Measurements from ENCODE around the gene TCF19. TPM values are rescaled to one million over a fixed set of nuclear protein-coding genes. Genes with fewer than 3 reads are reported as not detected.
A peak's percentile ranks its signal among the peaks of the same experiment; 100 is the strongest.

The TCF19 gene
- total RNA-seq, 2 donors from 2014 or later: 10.8 to 12.5 TPM

DNA sequence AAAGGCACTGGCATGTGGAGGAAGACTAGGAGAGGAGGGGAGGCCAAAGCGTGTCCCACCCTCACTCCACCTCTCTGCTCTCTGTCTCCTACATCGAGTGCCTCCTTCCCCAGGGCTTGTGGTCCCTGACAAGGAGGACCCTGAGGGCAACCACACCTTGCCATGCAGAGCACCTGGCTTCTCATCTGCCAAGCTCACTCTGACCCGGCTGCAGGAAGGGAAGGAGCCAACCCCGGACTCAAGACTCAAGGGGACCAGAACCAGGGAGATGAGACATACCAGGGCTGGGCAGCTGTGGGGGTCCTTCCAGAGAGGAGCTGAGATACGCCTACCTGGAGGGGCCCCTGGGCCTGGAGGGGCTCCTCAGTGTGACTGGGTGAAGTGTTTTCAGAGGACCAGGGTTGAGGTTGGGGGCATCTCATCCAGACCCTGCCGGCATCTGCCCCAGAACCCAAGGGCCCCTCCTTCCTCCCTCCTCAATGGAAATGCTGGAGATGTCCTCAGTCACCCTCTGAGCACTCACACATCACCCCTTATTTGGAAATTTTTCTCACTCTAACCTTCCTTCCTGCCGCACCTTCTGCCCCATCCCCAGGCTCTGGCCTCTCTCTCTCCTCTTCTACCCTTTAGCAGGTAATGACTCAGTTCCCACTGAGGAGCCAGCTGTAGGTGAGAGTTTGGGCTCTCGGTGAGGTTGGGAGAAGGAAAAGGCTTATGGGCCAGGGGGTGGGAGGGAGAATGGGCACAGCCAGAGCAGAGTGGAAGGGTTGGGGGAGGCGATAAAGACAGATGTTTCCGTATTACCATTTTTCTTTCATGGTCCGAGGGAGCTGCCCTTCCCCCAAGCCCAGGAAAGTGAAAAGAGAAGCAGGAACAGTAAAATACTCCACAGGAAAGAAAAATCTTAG is 44.1 kb downstream of the TCF19 start:
- Histone ChIP-seq H3K9me3 (ENCODE audit: control insufficient read depth, low read length) (no peaks in the 10 kb centered on the region), H3K9ac (ENCODE audit: extremely low read depth, low read length, poor library complexity, severe bottlenecking) (no peak overlapping the region), H3K36me3 (ENCODE audit: control insufficient read depth, insufficient read depth, low read length) (no peaks in the 10 kb centered on the region), H3K27me3 (ENCODE audit: control insufficient read depth, insufficient read depth, low read length, poor library complexity, severe bottlenecking) (no peaks in the 10 kb centered on the region), H3K27ac (ENCODE audit: low read depth, low read length) (no peak overlapping the region), H3K4me3 (ENCODE audit: low read length) (no peak overlapping the region), H3K4me1 (ENCODE audit: control insufficient read depth, insufficient read depth, low read length) (peaks cover 7% of the 10 kb centered on the region)
- Mint-ChIP-seq H3K4me1 (peaks cover 20% of the 10 kb centered on the region), H3K4me3 (no peak overlapping the region), H3K9me3 (peaks cover 7% of the 10 kb centered on the region), H3K27ac (no peak overlapping the region), H3K27me3 (ENCODE audit: insufficient read depth) (peaks cover 3% of the 10 kb centered on the region), H3K36me3 (ENCODE audit: low read depth) (no peaks in the 10 kb centered on the region)
- TF ChIP-seq CTCF (conservative IDR thresholded peaks at IDR 0.05): no peak
- 53 to 66% methylated on average over 5 to 11 of the region's 11 CpGs for WGBS, 2 experiments (ENCODE audit: insufficient coverage in 1 of 2, insufficient read length in 1 of 2)
- peak; percentile 47 for DNase-seq

DNA sequence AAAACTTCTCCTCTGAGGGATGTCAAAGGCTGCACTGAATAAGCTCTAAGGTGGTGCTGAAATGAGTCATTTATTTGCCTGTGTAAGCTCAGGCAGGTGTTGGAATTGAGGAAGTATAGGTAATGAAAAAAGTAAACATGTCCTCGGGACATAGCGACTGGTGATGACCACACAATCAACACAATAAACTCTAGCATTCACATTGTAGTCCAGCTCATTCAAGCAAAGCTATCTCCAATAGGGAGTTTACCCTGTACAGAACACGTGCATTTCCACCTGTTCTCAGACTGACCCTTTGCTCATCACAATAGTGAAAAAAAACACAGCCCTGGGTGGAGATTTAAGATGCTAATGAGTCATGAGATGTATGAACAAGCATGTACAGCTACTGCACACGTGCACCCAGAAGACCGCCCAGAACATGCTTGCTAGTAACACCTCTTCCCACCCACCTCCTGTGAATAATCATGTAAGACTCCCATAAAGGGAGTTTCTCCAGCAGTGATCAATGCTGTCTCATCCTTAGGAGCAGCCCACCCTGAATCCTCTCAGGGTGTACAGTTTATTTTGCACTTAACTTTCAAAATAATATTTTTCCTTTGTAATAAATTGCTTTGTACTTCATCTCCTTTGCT is 45.1 kb downstream of the TCF19 start:
- Histone ChIP-seq H3K4me3 (ENCODE audit: low read length) (no peak overlapping the region), H3K27me3 (ENCODE audit: control insufficient read depth, insufficient read depth, low read length, poor library complexity, severe bottlenecking) (no peaks in the 10 kb centered on the region), H3K9ac (ENCODE audit: extremely low read depth, low read length, poor library complexity, severe bottlenecking) (no peak overlapping the region), H3K9me3 (ENCODE audit: control insufficient read depth, low read length) (no peaks in the 10 kb centered on the region), H3K27ac (ENCODE audit: low read depth, low read length) (no peak overlapping the region), H3K4me1 (ENCODE audit: control insufficient read depth, insufficient read depth, low read length) (peaks cover 11% of the 10 kb centered on the region), H3K36me3 (ENCODE audit: control insufficient read depth, insufficient read depth, low read length) (no peaks in the 10 kb centered on the region)
- WGBS, 2 experiments (ENCODE audit: insufficient coverage in 1 of 2, insufficient read length in 1 of 2): 59 to 60% methylated on average over 1 to 5 of the region's 5 CpGs
- no peak for TF ChIP-seq CTCF (conservative IDR thresholded peaks at IDR 0.05)
- H3K9me3 Mint-ChIP-seq: peaks cover 7% of the 10 kb centered on the region
- peak overlapping the region; percentile 64 for H3K27ac Mint-ChIP-seq
- DNase-seq: no peak
- peaks cover 3% of the 10 kb centered on the region for H3K27me3 Mint-ChIP-seq (ENCODE audit: insufficient read depth)
- H3K36me3 Mint-ChIP-seq (ENCODE audit: low read depth): no peaks in the 10 kb centered on the region
- no peak overlapping the region for H3K4me3 Mint-ChIP-seq
- peaks cover 25% of the 10 kb centered on the region for H3K4me1 Mint-ChIP-seq

- WGBS, 2 experiments (ENCODE audit: insufficient coverage in 1 of 2, insufficient read length in 1 of 2): 77 to 82% methylated on average over 3 to 4 of the region's 4 CpGs
- peaks cover 25% of the 10 kb centered on the region for H3K4me1 Mint-ChIP-seq
- peaks cover 11% of the 10 kb centered on the region for H3K4me1 ChIP-seq (ENCODE audit: control insufficient read depth, insufficient read depth, low read length)
- no peaks in the 10 kb centered on the region for H3K36me3 Mint-ChIP-seq (ENCODE audit: low read depth)
- H3K9me3 ChIP-seq (ENCODE audit: control insufficient read depth, low read length): no peaks in the 10 kb centered on the region
- no peak overlapping the region for H3K9ac ChIP-seq (ENCODE audit: extremely low read depth, low read length, poor library complexity, severe bottlenecking)
- H3K27ac ChIP-seq (ENCODE audit: low read depth, low read length): no peak overlapping the region
- peaks cover 7% of the 10 kb centered on the region for H3K9me3 Mint-ChIP-seq
- no peak for DNase-seq
- no peak overlapping the region for H3K4me3 ChIP-seq (ENCODE audit: low read length)
- H3K4me3 Mint-ChIP-seq: no peak overlapping the region
- peaks cover 5% of the 10 kb centered on the region for H3K27me3 Mint-ChIP-seq (ENCODE audit: insufficient read depth)
- TF ChIP-seq CTCF (conservative IDR thresholded peaks at IDR 0.05): no peak
- no peak overlapping the region for H3K27ac Mint-ChIP-seq
- H3K27me3 ChIP-seq (ENCODE audit: control insufficient read depth, insufficient read depth, low read length, poor library complexity, severe bottlenecking): no peaks in the 10 kb centered on the region
- H3K36me3 ChIP-seq (ENCODE audit: control insufficient read depth, insufficient read depth, low read length): no peaks in the 10 kb centered on the region
Measured at GRCh38 chr6:31204751-31205145, 46.4 kb downstream of the TCF19 start.
